Muscle of leg (tissue), 11 donors: ENCODE results near the gene ALS2. TPM values are rescaled to one million over a fixed set of nuclear protein-coding genes. Genes with fewer than 3 reads are reported as not detected.

Source experiments
- DNase-seq: peaks from one replicate; pipeline ENCODE4 v3.0.0; 2013
- H3K27ac ChIP-seq: one replicate; pipeline ENCODE4 v1.5.1; 2013; ENCODE audit warnings: mild to moderate bottlenecking, low read length, control low read depth
- H3K27me3 ChIP-seq: one replicate; pipeline ENCODE4 v1.6.1; 2013; ENCODE audit warnings: low read length; ENCODE audit not compliant: control insufficient read depth, insufficient read depth
- H3K36me3 ChIP-seq: one replicate; pipeline ENCODE4 v1.6.1; 2013; ENCODE audit warnings: low read length; ENCODE audit not compliant: control insufficient read depth, insufficient read depth
- H3K4me1 ChIP-seq: one replicate; pipeline ENCODE4 v1.6.1; 2013; ENCODE audit warnings: low read length; ENCODE audit not compliant: control insufficient read depth, insufficient read depth
- H3K4me3 ChIP-seq: one replicate; pipeline ENCODE4 v1.5.1; 2013; ENCODE audit warnings: low read length, control low read depth
- H3K9me3 ChIP-seq: replicated peaks from 2 replicates; pipeline ENCODE4 v1.6.1; 2013; ENCODE audit warnings: low read depth, low read length; ENCODE audit not compliant: control insufficient read depth
- WGBS: methylation state at CpG from one replicate; pipeline ENCODE4 v1.1.5; 2013; ENCODE audit warnings: missing lambda C conversion rate; ENCODE audit not compliant: insufficient coverage; 5-methylcytosine and 5-hydroxymethylcytosine counted together
- polyA plus RNA-seq, 8 donors: library from polyadenylated mRNA; unstranded; fragments of 120-200 nt; gene quantifications; one replicate each; pipeline versions ENCODE4 v1.2.1 to v1.2.3, GENCODE V29; 2013; ENCODE audit warnings: inconsistent platforms in 1 of 8, low replicate concordance in 1 of 8; ENCODE audit not compliant: insufficient read length in 8 of 8, insufficient read depth in 1 of 8
- total RNA-seq: library from RNA; stranded (reverse); fragments of 120-200 nt; gene quantifications from one replicate; pipeline ENCODE4 v1.2.4, GENCODE V29; 2013

ALS2 gene
- total and polyA plus RNA-seq, 9 donors = 11.2 to 20.9 (median 14.8) TPM

DNA sequence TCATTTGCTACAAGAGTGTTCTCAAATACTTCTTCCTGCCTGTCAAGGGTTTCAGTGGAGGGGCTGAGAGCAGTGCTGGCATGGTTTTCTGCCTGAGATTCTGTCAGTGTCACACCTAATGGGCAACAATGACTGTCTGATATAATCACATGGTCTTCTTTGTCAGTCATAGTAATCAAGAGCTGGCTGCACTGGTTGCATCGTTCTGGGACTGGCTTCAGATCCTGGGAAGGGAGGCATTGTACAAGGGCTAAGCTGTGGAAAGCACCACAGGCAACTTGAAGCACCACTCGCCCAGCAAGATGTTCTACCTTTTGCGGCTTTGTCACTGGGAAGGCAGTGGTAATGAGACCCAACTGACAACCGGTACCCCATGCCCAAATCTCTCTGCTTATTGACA, 19.6 kb downstream of the ALS2 start:
- no peak overlapping the region for H3K4me3 ChIP-seq
- no peak for DNase-seq
- H3K36me3 ChIP-seq = peaks cover 34% of the 10 kb centered on the region
- H3K9me3 ChIP-seq = no peaks in the 10 kb centered on the region
- WGBS = 98% methylated on average over 4 of the region's 4 CpGs
- no peaks in the 10 kb centered on the region for H3K27me3 ChIP-seq
- no peaks in the 10 kb centered on the region for H3K4me1 ChIP-seq
- H3K27ac ChIP-seq = no peak overlapping the region

GRCh38 chr2:201759567-201759966, 21.2 kb downstream of the ALS2 start:
- H3K27ac ChIP-seq = no peak overlapping the region
- H3K4me1 ChIP-seq = no peaks in the 10 kb centered on the region
- peaks cover 32% of the 10 kb centered on the region for H3K36me3 ChIP-seq
- no peak for DNase-seq
- H3K4me3 ChIP-seq = no peak overlapping the region
- WGBS = no CpG with 5 or more reads among the region's 1 CpG
- no peaks in the 10 kb centered on the region for H3K27me3 ChIP-seq
- no peaks in the 10 kb centered on the region for H3K9me3 ChIP-seq

- no peaks in the 10 kb centered on the region for H3K4me1 ChIP-seq
Measured at GRCh38 chr2:201758873-201759272, 21.9 kb downstream of the ALS2 start.

DNA sequence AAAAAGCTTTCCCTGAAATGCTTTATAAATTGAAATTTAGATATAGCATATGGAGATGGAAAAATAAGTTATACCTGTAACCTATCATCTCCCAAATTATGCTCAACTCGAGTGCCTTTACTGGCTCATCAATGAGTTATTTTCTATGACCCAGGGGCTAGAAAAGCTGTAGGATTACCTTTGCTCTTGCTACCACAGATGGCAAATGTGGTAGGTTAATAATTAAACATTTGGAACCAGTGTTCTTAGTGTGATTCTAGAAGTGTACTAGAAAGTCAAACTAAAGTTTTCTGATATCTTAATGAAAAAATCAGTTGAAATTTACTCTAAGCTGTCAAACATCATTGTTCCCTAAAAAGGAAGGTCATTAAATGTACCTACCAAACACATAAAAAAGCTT, 22.5 kb downstream of the ALS2 start:
- WGBS = no CpG with 5 or more reads among the region's 1 CpG
- Histone ChIP-seq H3K36me3 (peaks cover 36% of the 10 kb centered on the region), H3K27me3 (no peaks in the 10 kb centered on the region)

More at GRCh38 chr2:201758873-201759272, 21.9 kb downstream of the ALS2 start:
- no CpG with 5 or more reads among the region's 3 CpGs for WGBS
- Histone ChIP-seq H3K27me3 (no peaks in the 10 kb centered on the region), H3K4me3 (no peak overlapping the region), H3K36me3 (peaks cover 38% of the 10 kb centered on the region), H3K9me3 (no peaks in the 10 kb centered on the region), H3K27ac (no peak overlapping the region)
- no peak for DNase-seq

DNA sequence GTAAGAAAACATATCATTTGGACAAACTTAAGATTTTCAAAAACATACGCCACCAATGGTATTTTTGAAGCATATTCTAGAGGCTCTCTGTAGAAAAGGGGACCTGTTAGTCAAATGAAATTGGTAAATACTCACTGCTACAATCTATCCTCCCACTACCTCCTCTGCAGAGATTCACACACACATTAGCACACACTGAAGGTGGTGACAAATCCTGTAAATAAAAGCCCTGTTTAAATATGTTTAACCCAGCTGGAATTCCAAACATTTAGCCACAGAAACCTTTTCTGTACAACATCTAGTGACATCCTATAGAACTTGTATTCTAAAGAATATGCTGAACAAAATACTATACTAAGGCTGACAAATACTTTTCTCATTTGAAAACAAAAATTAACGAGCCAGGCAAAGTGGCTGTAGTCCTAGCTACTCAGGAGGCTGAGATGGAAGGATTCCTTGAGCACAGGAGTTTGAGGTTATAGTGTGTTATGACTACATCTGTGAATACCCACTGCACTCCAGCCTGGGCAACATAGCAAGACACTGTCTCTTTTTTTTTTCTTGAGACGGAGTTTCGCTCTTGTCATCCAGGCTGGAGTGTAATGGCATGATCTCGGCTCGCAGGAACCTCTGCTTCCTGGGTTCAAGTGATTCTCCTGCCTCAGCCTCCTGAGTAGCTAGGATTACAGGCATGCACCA, 25.9 kb downstream of the ALS2 start:
- Histone ChIP-seq H3K4me3 (no peak overlapping the region), H3K9me3 (no peaks in the 10 kb centered on the region), H3K36me3 (peaks cover 23% of the 10 kb centered on the region), H3K4me1 (no peaks in the 10 kb centered on the region), H3K27ac (no peak overlapping the region), H3K27me3 (no peaks in the 10 kb centered on the region)
- WGBS = 94% methylated on average over 2 of the region's 6 CpGs
- no peak for DNase-seq

More for the DNA sequence above, 22.5 kb downstream of the ALS2 start:
- H3K4me1 ChIP-seq = no peaks in the 10 kb centered on the region
- H3K27ac ChIP-seq = no peak overlapping the region
- no peak overlapping the region for H3K4me3 ChIP-seq
- H3K9me3 ChIP-seq = no peaks in the 10 kb centered on the region
- DNase-seq = no peak

GRCh38 chr2:201751566-201751965, 29.2 kb downstream of the ALS2 start:
- Histone ChIP-seq H3K9me3 (no peaks in the 10 kb centered on the region), H3K4me3 (no peak overlapping the region), H3K36me3 (peaks cover 24% of the 10 kb centered on the region), H3K27me3 (no peaks in the 10 kb centered on the region), H3K27ac (no peak overlapping the region), H3K4me1 (no peaks in the 10 kb centered on the region)
- no peak for DNase-seq
- WGBS = no CpG with 5 or more reads among the region's 5 CpGs

DNA sequence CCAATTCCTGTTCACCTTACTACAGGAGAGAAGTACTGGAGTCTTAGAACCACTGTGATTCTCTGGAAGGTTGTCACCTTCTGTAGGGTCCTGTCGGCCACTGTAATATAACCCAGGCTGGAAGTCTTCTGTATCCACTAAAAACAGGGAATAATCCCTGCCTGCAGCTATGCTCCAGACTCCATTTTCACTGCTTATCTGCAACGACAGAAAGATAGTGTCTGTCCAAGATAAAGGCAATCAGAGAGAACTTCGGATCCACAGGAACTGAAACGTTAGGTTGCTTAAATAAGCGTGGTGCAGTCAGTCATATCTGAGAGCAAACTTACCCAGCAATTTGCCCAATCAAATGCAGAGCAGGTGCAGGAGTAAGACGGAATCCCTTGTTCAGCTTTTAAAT, 34.2 kb downstream of the ALS2 start:
- H3K27me3 ChIP-seq = no peaks in the 10 kb centered on the region
- WGBS = 86% methylated on average over 4 of the region's 6 CpGs
- no peak overlapping the region for H3K27ac ChIP-seq
- no peak overlapping the region for H3K4me3 ChIP-seq
- H3K36me3 ChIP-seq = peaks cover 37% of the 10 kb centered on the region
- H3K9me3 ChIP-seq = no peaks in the 10 kb centered on the region
- no peaks in the 10 kb centered on the region for H3K4me1 ChIP-seq
- DNase-seq = no peak

DNA sequence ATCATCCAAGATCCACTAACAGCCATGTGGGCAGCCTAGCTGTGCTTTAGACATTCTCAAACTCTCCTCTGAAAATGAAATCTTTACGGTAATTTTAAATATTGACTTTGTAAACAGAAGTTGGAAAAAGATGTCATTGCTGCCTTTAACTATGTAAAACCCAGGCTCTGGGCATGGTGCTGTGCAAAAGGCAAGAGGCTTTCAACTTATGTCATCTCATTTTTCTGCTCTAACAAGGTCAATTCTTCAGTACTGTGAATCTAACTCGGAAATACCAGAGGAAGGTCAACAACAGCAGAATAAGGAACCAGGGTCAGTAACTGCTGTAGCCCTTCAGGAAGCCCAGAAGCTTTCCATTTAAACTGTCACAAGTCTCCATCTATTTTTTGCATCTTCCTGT, 45.2 kb downstream of the ALS2 start:
- Histone ChIP-seq H3K27ac (no peak overlapping the region), H3K4me3 (no peak overlapping the region), H3K27me3 (no peaks in the 10 kb centered on the region), H3K9me3 (no peaks in the 10 kb centered on the region), H3K4me1 (no peaks in the 10 kb centered on the region), H3K36me3 (peaks cover 12% of the 10 kb centered on the region)
- DNase-seq = no peak
- WGBS = 80% methylated on average over 1 of the region's 2 CpGs

DNA sequence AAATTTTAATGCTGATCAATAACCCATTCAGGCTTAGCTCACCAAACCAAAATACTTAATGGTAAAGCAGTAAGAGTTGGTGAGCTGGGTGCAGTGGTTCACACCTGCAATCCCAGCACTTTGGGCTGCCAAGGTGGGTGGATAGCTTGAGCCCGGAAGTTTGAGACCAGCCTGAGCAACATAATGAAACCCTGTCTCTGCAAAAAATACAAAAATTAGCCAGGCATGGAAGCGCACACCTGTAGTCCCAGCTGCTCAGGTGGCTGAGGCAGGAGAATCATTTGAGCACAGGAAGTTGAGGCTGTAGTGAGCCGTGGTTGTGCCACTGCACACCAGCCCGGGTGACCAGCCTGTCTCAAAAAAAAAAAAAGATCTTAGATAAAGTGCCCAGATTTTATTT, 46.6 kb downstream of the ALS2 start:
- Histone ChIP-seq H3K4me1 (no peaks in the 10 kb centered on the region), H3K9me3 (no peaks in the 10 kb centered on the region), H3K4me3 (no peak overlapping the region), H3K27ac (no peak overlapping the region), H3K36me3 (peaks cover 12% of the 10 kb centered on the region), H3K27me3 (no peaks in the 10 kb centered on the region)
- DNase-seq = no peak
- 100% methylated on average over 1 of the region's 4 CpGs for WGBS

GRCh38 chr2:201733544-201733943, 47.2 kb downstream of the ALS2 start:
- Histone ChIP-seq H3K9me3 (no peaks in the 10 kb centered on the region), H3K36me3 (peaks cover 15% of the 10 kb centered on the region), H3K4me3 (no peak overlapping the region), H3K27ac (no peak overlapping the region), H3K27me3 (no peaks in the 10 kb centered on the region), H3K4me1 (no peaks in the 10 kb centered on the region)
- no CpG with 5 or more reads among the region's 1 CpG for WGBS
- no peak for DNase-seq
